Right cardiac atrium (tissue), 5 donors: ENCODE results near the gene SGO2. TPM values are rescaled to one million over a fixed set of nuclear protein-coding genes. Genes with fewer than 3 reads are reported as not detected.
"Not testable (repeated sequence)": the region's sequence is repeated elsewhere in the genome, so short reads cannot be mapped to it uniquely, and the experiment has no call there.

Experiments
- ATAC-seq, 2 donors: fragments of 200-7000 bp; cut with Tn5 transposase; one replicate each; pipeline versions ENCODE4 v1.8.0 to v1.9.1; 2020; ENCODE audit warnings: moderate library complexity in 2 of 2, mild to moderate bottlenecking in 1 of 2
- DNase-seq, 3 donors: peaks; one replicate each; pipeline ENCODE4 v3.0.0-alpha.2; 2020
- H3K27ac ChIP-seq: one replicate; pipeline ENCODE4 v1.5.1; 2013; ENCODE audit warnings: mild to moderate bottlenecking, low read length, control low read depth, moderate library complexity
- H3K27me3 ChIP-seq: one replicate; pipeline ENCODE4 v1.6.1; 2013; ENCODE audit not compliant: control insufficient read depth, insufficient read depth
- H3K4me1 ChIP-seq: one replicate; pipeline ENCODE4 v1.6.1; 2013; ENCODE audit warnings: low read length; ENCODE audit not compliant: control insufficient read depth, insufficient read depth
- H3K4me3 ChIP-seq: one replicate; pipeline ENCODE4 v1.5.1; 2013; ENCODE audit warnings: low read length, control low read depth
- H3K9me3 ChIP-seq: one replicate; pipeline ENCODE4 v1.6.1; 2013; ENCODE audit warnings: low read length; ENCODE audit not compliant: control insufficient read depth
- WGBS: extraction: QIAGEN DNeasy Blood & Tissue Kit; methylation state at CpG from one replicate; pipeline ENCODE4 v1.1.7; 2013; 5-methylcytosine and 5-hydroxymethylcytosine counted together
- intact Hi-C, 4 donors: fragments of 100-400 bp; cut with DNase I; formaldehyde crosslinking; loops; one replicate each; pipeline versions ENCODE4 v1.11.0 to v1.14.0; 2022 to 2023
- polyA plus RNA-seq: library from polyadenylated mRNA; stranded (reverse); fragments of 200-250 nt; gene quantifications from one replicate; pipeline ENCODE4 v1.2.3, GENCODE V29; 2013
- total RNA-seq, 4 donors: library from RNA; stranded (reverse); fragmentation: NEBNext Ultra II Directional; extraction: Animal tissue kit (Norgen Biotek cat#: 25700); gene quantifications; one replicate each; pipeline ENCODE4 v1.2.1, GENCODE V29; 2021
- donor health status: healthy with polysubstance abuse.
- donor health status: DM: no; HTN: yes; CAD: no.
- donor health status: DM: no; HTN: no; CAD: no.
- donor health status: DM: no; HTN: yes; CAD: no; lungs with severe emphysema.
- donor health status: DM: yes; HTN: yes; CAD: no.

Gene SGO2
- total and polyA plus RNA-seq, 5 donors, result 0.81 to 2.6 (median 1.2) TPM

- H3K27ac ChIP-seq, DNase-seq, H3K4me1 ChIP-seq, ATAC-seq, H3K4me3 ChIP-seq, intact Hi-C loops, H3K27me3 ChIP-seq, H3K9me3 ChIP-seq: not testable (repeated sequence)
- 89% methylated on average over 3 of the region's 3 CpGs for WGBS
These were observed 84.2 kb downstream of the SGO2 start for GRCh38 chr2:200610217-200610616.

DNA sequence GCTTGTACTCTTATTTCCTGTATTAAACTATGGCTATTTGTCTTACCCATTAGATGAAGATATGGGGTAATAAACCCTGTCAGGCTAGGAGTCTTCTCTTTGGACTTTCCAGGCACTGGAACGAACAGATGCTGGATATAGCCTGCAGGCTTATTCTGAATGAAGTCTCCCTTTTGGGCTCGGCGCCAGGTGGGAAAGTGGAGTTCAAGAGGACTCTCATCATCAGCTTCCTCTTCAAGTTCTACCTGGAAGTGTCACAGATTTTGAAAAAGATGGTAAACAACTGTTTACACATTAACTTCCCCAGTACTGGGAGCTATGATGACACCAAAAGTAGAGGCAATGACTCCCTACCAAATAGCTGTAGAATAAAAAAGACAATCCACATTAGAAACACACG is 87.7 kb downstream of the SGO2 start:
- intact Hi-C loops, result no loop called here

DNA sequence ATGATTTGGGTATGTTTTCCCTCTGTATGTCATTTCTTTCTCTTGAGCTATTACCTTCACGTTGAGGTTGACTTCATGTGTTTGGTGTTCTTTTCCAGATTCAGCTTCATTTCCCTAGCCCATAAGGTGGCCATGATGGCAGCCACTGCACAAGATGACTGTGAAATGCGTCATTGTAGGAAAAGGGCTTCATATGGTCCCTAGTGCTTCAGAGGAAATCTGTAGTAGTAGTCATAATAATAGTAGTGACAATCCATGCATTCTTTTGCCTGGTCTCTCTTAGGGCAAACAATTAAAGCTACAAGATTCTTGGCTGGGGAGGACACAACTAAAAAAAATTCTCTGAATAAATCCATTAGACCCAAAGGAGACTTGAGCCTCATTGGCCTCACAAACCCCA is 88.2 kb downstream of the SGO2 start:
- ATAC-seq (no peak), DNase-seq (no peak)
- intact Hi-C loops, result no loop called here
- H3K9me3 ChIP-seq, result no peaks in the 10 kb centered on the region
- H3K27ac ChIP-seq, result no peak overlapping the region
- 87% methylated on average over 2 of the region's 2 CpGs for WGBS
- no peaks in the 10 kb centered on the region for H3K4me1 ChIP-seq
- no peak overlapping the region for H3K4me3 ChIP-seq
- no peaks in the 10 kb centered on the region for H3K27me3 ChIP-seq

More for the DNA sequence above, 87.7 kb downstream of the SGO2 start:
- Histone ChIP-seq H3K27me3 (no peaks in the 10 kb centered on the region), H3K27ac (no peak overlapping the region), H3K9me3 (no peaks in the 10 kb centered on the region), H3K4me3 (no peak overlapping the region), H3K4me1 (no peaks in the 10 kb centered on the region)
- no peak for DNase-seq
- WGBS, result 87% methylated on average over 4 of the region's 4 CpGs
- ATAC-seq, result no peak

GRCh38 chr2:200615247-200615646 is 89.2 kb downstream of the SGO2 start:
- intact Hi-C loops, result loop anchor here in 1 of 4 donors (5.0 kb wide), 1 partner anchor 87 kb away; no protein-coding TSS in a partner anchor
- no peaks in the 10 kb centered on the region for H3K4me1 ChIP-seq
- ATAC-seq (no peak), DNase-seq (no peak)
- no peak overlapping the region for H3K27ac ChIP-seq
- no peak overlapping the region for H3K4me3 ChIP-seq
- 80% methylated on average over 1 of the region's 1 CpG for WGBS
- H3K27me3 ChIP-seq, result no peaks in the 10 kb centered on the region
- H3K9me3 ChIP-seq, result no peaks in the 10 kb centered on the region

- H3K27ac ChIP-seq, result no peak overlapping the region
- intact Hi-C loops, result loop anchor here in 1 of 4 donors (5.0 kb wide), 1 partner anchor 86 kb away; no protein-coding TSS in a partner anchor
- no peaks in the 10 kb centered on the region for H3K9me3 ChIP-seq
- no peaks in the 10 kb centered on the region for H3K4me1 ChIP-seq
- 76% methylated on average over 5 of the region's 5 CpGs for WGBS
- DNase-seq, result no peak
- no peak overlapping the region for H3K4me3 ChIP-seq
- no peaks in the 10 kb centered on the region for H3K27me3 ChIP-seq
- no peak for ATAC-seq
These were observed 90.2 kb downstream of the SGO2 start for GRCh38 chr2:200616193-200616592.

DNA sequence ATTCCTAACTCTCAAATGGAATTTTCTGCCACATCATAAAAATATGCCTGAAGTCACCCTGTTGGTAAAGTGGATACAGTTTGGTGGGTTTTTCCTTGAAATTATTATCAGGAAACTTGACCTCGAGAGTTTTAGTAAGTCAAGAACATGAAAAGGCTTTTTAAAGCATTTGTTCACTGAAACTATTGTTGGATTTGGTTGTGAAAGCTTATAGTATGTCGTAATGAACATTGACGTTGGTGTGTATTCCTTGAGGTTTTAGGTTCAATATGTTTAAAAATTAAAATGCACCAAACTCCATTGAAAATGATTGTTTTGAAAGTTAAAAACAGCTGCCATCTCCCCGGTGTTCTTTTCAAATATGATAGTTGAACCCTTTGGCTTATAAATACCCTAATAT is 90.6 kb downstream of the SGO2 start:
- Histone ChIP-seq H3K4me1 (no peaks in the 10 kb centered on the region), H3K27ac (no peak overlapping the region), H3K27me3 (no peaks in the 10 kb centered on the region), H3K9me3 (no peaks in the 10 kb centered on the region), H3K4me3 (no peak overlapping the region)
- 73% methylated on average over 4 of the region's 4 CpGs for WGBS
- no peak for DNase-seq
- no peak for ATAC-seq
- intact Hi-C loops, result loop anchor here in 1 of 4 donors (5.0 kb wide), 1 partner anchor 86 kb away; no protein-coding TSS in a partner anchor

DNA sequence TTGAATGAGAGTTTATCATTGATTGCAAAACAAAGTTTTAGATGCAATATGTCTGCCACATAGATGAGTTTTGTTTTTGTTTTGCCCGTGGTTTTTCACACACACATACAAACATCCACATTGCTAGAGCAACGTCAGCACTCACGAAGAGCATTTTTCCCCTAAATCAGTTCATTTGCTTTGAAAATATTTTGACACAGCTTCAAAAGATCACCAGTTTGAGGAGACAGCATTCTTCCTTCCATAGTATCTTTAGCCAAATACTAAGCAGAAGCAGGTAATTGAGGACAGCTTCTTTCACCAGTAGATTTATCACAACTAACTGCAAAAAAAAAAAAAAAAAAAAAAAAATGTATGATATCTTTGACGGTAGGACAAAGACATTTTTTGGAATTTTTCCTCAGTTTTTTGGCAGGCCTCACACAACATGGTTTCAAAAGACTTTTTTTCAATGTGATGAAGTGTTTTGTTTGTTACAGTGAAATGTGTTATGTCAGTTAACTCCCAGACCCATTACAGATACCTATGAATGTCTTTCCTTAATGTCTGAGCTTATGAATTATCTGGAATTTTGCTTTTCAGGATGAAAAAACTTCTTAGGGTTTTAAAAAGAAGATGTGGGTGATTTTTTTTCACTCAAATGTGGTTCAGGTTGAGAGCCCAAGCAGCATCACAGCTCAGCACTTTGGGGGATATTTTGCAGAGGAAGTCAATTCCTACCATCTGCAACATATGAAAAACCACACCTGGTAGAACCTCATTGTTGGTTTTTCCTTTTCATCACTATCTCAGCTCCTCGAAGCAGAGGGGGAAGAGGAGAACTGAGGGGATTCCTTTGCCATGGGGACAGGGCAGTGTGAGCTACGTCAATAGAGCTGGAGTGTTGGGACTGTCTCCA is 91.4 kb downstream of the SGO2 start:
- no peak overlapping the region for H3K4me3 ChIP-seq
- ATAC-seq, result no peak
- no peaks in the 10 kb centered on the region for H3K9me3 ChIP-seq
- WGBS, result 46% methylated on average over 6 of the region's 6 CpGs
- DNase-seq, result no peak
- H3K4me1 ChIP-seq, result no peaks in the 10 kb centered on the region
- intact Hi-C loops, result loop anchor here in 1 of 4 donors (5.0 kb wide), 1 partner anchor 85 kb away; no protein-coding TSS in a partner anchor
- H3K27me3 ChIP-seq, result no peaks in the 10 kb centered on the region
- H3K27ac ChIP-seq, result no peak overlapping the region

DNA sequence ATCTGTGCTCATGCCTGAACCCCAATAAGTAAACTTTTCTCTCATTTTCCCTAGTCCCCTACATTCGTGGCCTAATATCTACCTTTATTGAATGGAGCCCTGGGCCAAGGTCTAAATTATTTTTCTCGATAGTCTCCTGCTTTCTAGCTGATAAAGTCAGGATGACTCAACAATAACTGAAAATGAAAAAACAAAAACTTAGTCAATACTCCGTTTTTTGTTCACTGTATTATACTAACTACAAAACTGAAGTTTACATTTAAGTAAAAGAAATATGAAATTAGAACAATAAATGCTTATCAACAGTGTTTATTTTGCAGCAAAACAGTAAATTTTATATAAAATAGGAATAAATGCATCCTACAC is 92.0 kb downstream of the SGO2 start:
- Histone ChIP-seq H3K27me3 (no peaks in the 10 kb centered on the region), H3K9me3 (no peaks in the 10 kb centered on the region), H3K4me3 (no peak overlapping the region), H3K27ac (no peak overlapping the region), H3K4me1 (no peaks in the 10 kb centered on the region)
- intact Hi-C loops, result loop anchor here in 1 of 4 donors (5.0 kb wide), 1 partner anchor 84 kb away; no protein-coding TSS in a partner anchor
- 52% methylated on average over 3 of the region's 3 CpGs for WGBS
- DNase-seq (no peak), ATAC-seq (no peak)

- H3K27me3 ChIP-seq, result no peaks in the 10 kb centered on the region
- no peak overlapping the region for H3K4me3 ChIP-seq
- ATAC-seq (peak; percentile 65 to 71), DNase-seq (no peak)
- WGBS, result 28% methylated on average over 3 of the region's 3 CpGs
- no peaks in the 10 kb centered on the region for H3K4me1 ChIP-seq
- no peak overlapping the region for H3K27ac ChIP-seq
- no peaks in the 10 kb centered on the region for H3K9me3 ChIP-seq
- intact Hi-C loops, result loop anchor here in 1 of 4 donors (5.0 kb wide), 1 partner anchor 84 kb away; no protein-coding TSS in a partner anchor
These were observed 92.6 kb downstream of the SGO2 start for GRCh38 chr2:200618590-200619021.

GRCh38 chr2:200619279-200619678 is 93.3 kb downstream of the SGO2 start:
- Histone ChIP-seq H3K4me3 (no peak overlapping the region), H3K27ac (no peak overlapping the region), H3K4me1 (no peaks in the 10 kb centered on the region), H3K27me3 (no peaks in the 10 kb centered on the region), H3K9me3 (no peaks in the 10 kb centered on the region)
- DNase-seq (no peak), ATAC-seq (no peak)
- WGBS, result 49% methylated on average over 2 of the region's 2 CpGs
- intact Hi-C loops, result loop anchor here in 1 of 4 donors (5.0 kb wide), 1 partner anchor 83 kb away; no protein-coding TSS in a partner anchor

- no peaks in the 10 kb centered on the region for H3K4me1 ChIP-seq
- H3K27ac ChIP-seq, result no peak overlapping the region
- no peak for DNase-seq
- intact Hi-C loops, result no loop called here
- no peaks in the 10 kb centered on the region for H3K27me3 ChIP-seq
- WGBS, result 83% methylated on average over 7 of the region's 7 CpGs
- no peaks in the 10 kb centered on the region for H3K9me3 ChIP-seq
- H3K4me3 ChIP-seq, result no peak overlapping the region
- ATAC-seq, result no peak
These were observed 94.8 kb downstream of the SGO2 start for GRCh38 chr2:200620606-200621390.
